Tibial nerve (tissue), 3 donors: Measurements from ENCODE around the gene HNRNPM.

Experiments used
- POLR2A ChIP-seq, 2 donors: fragments of 450-650 bp; IDR thresholded peaks; one replicate each; pipeline ENCODE4 v1.6.1; 2017; ENCODE audit warnings: antibody characterized with exemption in 2 of 2, mild to moderate bottlenecking in 2 of 2, moderate library complexity in 2 of 2
- TF ChIP-seq, protein P1 (sequence below), 5 experiments: fragments of 200-600 bp in 3 of 5; fragments of 450-650 bp in 2 of 5; sonication (generic) in 3 of 5; IDR thresholded peaks; one replicate each; pipeline ENCODE4 v1.5.1; 2016 to 2019; ENCODE audit warnings: antibody characterized with exemption in 5 of 5, mild to moderate bottlenecking in 3 of 5, moderate library complexity in 2 of 5

- TF ChIP-seq, protein P1, sequence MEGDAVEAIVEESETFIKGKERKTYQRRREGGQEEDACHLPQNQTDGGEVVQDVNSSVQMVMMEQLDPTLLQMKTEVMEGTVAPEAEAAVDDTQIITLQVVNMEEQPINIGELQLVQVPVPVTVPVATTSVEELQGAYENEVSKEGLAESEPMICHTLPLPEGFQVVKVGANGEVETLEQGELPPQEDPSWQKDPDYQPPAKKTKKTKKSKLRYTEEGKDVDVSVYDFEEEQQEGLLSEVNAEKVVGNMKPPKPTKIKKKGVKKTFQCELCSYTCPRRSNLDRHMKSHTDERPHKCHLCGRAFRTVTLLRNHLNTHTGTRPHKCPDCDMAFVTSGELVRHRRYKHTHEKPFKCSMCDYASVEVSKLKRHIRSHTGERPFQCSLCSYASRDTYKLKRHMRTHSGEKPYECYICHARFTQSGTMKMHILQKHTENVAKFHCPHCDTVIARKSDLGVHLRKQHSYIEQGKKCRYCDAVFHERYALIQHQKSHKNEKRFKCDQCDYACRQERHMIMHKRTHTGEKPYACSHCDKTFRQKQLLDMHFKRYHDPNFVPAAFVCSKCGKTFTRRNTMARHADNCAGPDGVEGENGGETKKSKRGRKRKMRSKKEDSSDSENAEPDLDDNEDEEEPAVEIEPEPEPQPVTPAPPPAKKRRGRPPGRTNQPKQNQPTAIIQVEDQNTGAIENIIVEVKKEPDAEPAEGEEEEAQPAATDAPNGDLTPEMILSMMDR (IDR thresholded peaks at IDR 0.05), result no peak
- TF ChIP-seq POLR2A (IDR thresholded peaks at IDR 0.05), result no peak
These were observed 46.1 kb downstream of the HNRNPM start for GRCh38 chr19:8490873-8491272.
